Gastroesophageal sphincter (tissue), 4 donors: ENCODE measurements around the gene PPIF. TPM values are rescaled to one million over a fixed set of nuclear protein-coding genes. Genes with fewer than 3 reads are reported as not detected.

Experiments
- ATAC-seq: fragments of 150-250 bp; one replicate; pipeline ENCODE4 v1.9.1; 2016; ENCODE audit warnings: mild to moderate bottlenecking, moderate library complexity
- H3K27ac ChIP-seq, 4 donors: fragments of 200-600 bp; sonication (generic) in 3 of 4; 1 replicate in 3 of 4; 2 replicates in 1 of 4; pipeline ENCODE4 v1.5.1; 2016 to 2019
- H3K27me3 ChIP-seq: fragments of 200-600 bp; sonication (generic); one replicate; pipeline ENCODE4 v1.5.1; 2019
- H3K36me3 ChIP-seq, 2 donors: fragments of 200-600 bp; sonication (generic); one replicate each; pipeline ENCODE4 v1.5.1; 2019; ENCODE audit warnings: control low read depth in 1 of 2
- H3K4me1 ChIP-seq, 3 donors: fragments of 200-600 bp; sonication (generic); 1 replicate in 2 of 3; 2 replicates in 1 of 3; pipeline ENCODE4 v1.5.1; 2016 to 2019; ENCODE audit warnings: control low read depth in 2 of 3
- H3K4me3 ChIP-seq, 2 donors: fragments of 200-600 bp; sonication (generic); one replicate each; pipeline ENCODE4 v1.5.1; 2019; ENCODE audit warnings: mild to moderate bottlenecking in 1 of 2, moderate library complexity in 1 of 2
- H3K9me3 ChIP-seq, 3 donors: fragments of 200-600 bp; sonication (generic); one replicate each; pipeline ENCODE4 v1.5.1; 2017 to 2019; ENCODE audit warnings: control low read depth in 2 of 3
- EP300 ChIP-seq: sonication (generic); formaldehyde crosslinking; IDR thresholded peaks from one replicate; pipeline ENCODE4 v1.6.1; 2017; ENCODE audit warnings: antibody characterized with exemption, mild to moderate bottlenecking
- POLR2A ChIP-seq, 2 donors: fragments of 450-650 bp; IDR thresholded peaks; one replicate each; pipeline ENCODE4 v1.6.1; 2017; ENCODE audit warnings: antibody characterized with exemption in 2 of 2, mild to moderate bottlenecking in 2 of 2, moderate library complexity in 1 of 2
- POLR2AphosphoS5 ChIP-seq: sonication (generic); formaldehyde crosslinking; IDR thresholded peaks from one replicate; pipeline ENCODE4 v1.6.1; 2017; ENCODE audit warnings: antibody characterized with exemption
- WGBS, 2 donors: methylation state at CpG; one replicate each; pipeline ENCODE4 v1.1.5; 2018; ENCODE audit warnings: low coverage in 1 of 2; 5-methylcytosine and 5-hydroxymethylcytosine counted together
- total RNA-seq, 4 donors: library from RNA; depleted of rRNA; stranded (reverse); fragments of >200 nt; gene quantifications; one replicate each; pipeline ENCODE4 v1.1.0, GENCODE V29; 2016
- TF ChIP-seq, protein P1 (sequence below), 4 experiments: fragments of 200-600 bp in 2 of 4; fragments of 450-650 bp in 2 of 4; sonication (generic) in 1 of 4; IDR thresholded peaks; one replicate each; pipeline ENCODE4 v1.5.1; 2017 to 2019; ENCODE audit warnings: antibody characterized with exemption in 4 of 4, mild to moderate bottlenecking in 2 of 4, moderate library complexity in 2 of 4

PPIF gene
- total RNA-seq, 4 donors from 2014 or later = 16.5 to 38.0 (median 22.8) TPM

DNA sequence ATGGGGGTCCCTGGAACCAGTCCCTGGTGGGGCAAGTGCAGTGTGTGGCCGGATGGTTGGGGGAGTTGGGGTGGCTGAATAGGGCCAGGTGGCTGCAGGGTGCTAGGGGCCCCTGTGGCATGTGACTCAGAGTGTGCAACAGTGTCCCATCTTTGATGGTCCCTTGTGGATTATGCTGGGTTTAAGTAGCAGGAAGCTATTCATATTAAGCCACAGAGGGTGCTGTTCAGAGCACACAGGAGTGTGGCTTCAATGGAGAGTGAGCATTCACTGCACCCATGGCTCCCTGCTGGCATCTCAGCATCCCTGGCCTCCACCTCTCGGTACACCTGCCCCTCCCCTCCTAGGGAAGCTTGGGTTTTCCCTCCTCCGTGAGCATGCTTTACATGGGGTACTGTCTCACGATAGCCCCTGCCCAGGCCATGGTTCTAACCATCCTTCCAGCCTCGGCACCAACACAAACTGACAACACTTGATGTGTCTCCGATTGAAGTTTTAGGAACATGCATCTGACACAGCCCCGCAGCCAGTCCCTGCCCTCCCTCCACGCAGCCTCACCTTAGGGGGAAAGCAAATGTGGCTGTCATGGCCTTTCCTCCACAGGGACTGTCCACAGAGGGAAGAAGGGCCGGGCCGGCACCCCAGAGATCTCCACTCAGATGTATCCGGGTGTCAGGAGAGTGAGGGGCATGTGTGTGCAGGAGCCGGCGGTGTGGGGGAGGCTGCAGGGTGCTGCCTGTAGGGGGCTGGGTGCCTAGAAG is 30.4 kb upstream of the PPIF start:
- peaks cover 0 to 39% of the 10 kb centered on the region in 2 donors for H3K36me3 ChIP-seq
- peak; percentile 4 for ATAC-seq

DNA sequence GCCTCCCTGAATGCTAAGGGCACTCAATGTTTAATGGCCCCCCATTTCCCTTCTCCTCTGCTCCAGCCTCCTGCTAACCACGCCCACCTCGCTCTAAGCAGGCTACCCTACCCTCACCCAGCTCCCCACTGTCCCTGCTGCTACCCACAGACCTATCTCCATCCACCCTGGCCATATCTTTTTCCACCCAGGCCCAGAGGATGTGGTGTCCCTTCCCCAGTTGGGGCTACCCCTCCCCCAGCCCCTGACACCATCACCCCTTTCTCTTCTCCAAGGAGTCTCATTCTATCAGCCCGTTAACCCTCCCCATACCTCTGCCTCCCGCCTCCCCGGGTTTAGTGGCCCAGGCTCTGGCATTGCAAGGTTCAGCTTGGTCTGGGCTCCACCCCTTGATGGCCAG is 28.9 kb upstream of the PPIF start:
- TF ChIP-seq POLR2A (IDR thresholded peaks at IDR 0.05) = no peak
- TF ChIP-seq POLR2AphosphoS5 = no peak
- TF ChIP-seq, protein P1, sequence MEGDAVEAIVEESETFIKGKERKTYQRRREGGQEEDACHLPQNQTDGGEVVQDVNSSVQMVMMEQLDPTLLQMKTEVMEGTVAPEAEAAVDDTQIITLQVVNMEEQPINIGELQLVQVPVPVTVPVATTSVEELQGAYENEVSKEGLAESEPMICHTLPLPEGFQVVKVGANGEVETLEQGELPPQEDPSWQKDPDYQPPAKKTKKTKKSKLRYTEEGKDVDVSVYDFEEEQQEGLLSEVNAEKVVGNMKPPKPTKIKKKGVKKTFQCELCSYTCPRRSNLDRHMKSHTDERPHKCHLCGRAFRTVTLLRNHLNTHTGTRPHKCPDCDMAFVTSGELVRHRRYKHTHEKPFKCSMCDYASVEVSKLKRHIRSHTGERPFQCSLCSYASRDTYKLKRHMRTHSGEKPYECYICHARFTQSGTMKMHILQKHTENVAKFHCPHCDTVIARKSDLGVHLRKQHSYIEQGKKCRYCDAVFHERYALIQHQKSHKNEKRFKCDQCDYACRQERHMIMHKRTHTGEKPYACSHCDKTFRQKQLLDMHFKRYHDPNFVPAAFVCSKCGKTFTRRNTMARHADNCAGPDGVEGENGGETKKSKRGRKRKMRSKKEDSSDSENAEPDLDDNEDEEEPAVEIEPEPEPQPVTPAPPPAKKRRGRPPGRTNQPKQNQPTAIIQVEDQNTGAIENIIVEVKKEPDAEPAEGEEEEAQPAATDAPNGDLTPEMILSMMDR (IDR thresholded peaks at IDR 0.05) = no peak
- no peak for TF ChIP-seq EP300
- no peak overlapping the region for H3K27ac ChIP-seq
- no peak for ATAC-seq

More for the DNA sequence above, 30.4 kb upstream of the PPIF start:
- H3K27me3 ChIP-seq = no peaks in the 10 kb centered on the region
- peak overlapping the region in 2 of 4 donors; percentile 17 to 27 for H3K27ac ChIP-seq
- H3K4me3 ChIP-seq = no peak overlapping the region
- no peaks in the 10 kb centered on the region for H3K9me3 ChIP-seq
- TF ChIP-seq, protein P1 (IDR thresholded peaks at IDR 0.05) = no peak
- TF ChIP-seq EP300 (no peak), POLR2AphosphoS5 (no peak), POLR2A (IDR thresholded peaks at IDR 0.05) (no peak)
- 21% methylated on average over 10 of the region's 13 CpGs; no CpG with 5 or more reads in 1 of the 2 donors for WGBS, 2 donors
- H3K4me1 ChIP-seq = peaks cover 0 to 18% (median 10%) of the 10 kb centered on the region in 3 donors

DNA sequence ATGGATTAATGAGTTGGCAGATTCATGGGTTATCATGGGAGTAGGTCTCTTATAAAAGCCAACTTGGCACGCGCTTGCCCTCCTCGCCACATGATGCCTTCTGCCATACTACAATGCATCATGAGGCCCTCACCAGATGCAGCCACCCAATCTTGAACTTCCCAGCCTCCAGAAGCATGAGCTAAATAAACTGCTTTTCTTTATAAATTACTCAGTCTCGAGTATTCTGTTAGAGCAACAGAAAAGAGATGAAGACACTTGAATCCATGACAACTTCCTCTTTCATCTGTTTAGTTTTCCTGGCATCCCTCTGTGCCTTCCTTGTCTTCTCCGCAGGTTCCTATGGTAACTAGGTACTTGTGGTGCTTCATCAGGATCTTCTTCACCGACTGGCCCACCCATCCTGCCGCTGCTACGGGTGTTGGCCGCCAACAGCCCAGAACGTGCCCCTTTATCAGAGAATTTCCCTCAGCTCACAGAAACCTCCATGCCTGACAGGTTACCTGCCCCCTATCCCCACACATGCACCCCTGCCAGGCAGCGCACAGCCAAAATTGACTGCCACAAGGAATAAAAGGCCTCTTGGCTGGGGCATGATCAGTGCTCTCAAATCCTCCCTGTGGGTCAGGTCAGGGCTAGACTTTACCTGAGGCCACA is 28.0 kb upstream of the PPIF start:
- TF ChIP-seq, protein P1 (IDR thresholded peaks at IDR 0.05) = no peak
- TF ChIP-seq POLR2AphosphoS5 (no peak), POLR2A (IDR thresholded peaks at IDR 0.05) (no peak), EP300 (no peak)
- Histone ChIP-seq H3K36me3 (peaks cover 0 to 15% of the 10 kb centered on the region in 2 donors), H3K27ac (no peak overlapping the region), H3K9me3 (no peaks in the 10 kb centered on the region), H3K27me3 (no peaks in the 10 kb centered on the region), H3K4me1 (peaks cover 0 to 18% (median 10%) of the 10 kb centered on the region in 3 donors), H3K4me3 (no peak overlapping the region)
- WGBS, 2 donors = 94 to 100% methylated on average over 2 to 5 of the region's 11 CpGs
- ATAC-seq = no peak

More for the DNA sequence above, 28.9 kb upstream of the PPIF start:
- H3K36me3 ChIP-seq = peaks cover 0 to 24% of the 10 kb centered on the region in 2 donors
- 89 to 93% methylated on average over 5 of the region's 5 CpGs for WGBS, 2 donors
- H3K9me3 ChIP-seq = no peaks in the 10 kb centered on the region
- H3K27me3 ChIP-seq = no peaks in the 10 kb centered on the region
- H3K4me3 ChIP-seq = no peak overlapping the region
- peaks cover 0 to 18% (median 10%) of the 10 kb centered on the region in 3 donors for H3K4me1 ChIP-seq

DNA sequence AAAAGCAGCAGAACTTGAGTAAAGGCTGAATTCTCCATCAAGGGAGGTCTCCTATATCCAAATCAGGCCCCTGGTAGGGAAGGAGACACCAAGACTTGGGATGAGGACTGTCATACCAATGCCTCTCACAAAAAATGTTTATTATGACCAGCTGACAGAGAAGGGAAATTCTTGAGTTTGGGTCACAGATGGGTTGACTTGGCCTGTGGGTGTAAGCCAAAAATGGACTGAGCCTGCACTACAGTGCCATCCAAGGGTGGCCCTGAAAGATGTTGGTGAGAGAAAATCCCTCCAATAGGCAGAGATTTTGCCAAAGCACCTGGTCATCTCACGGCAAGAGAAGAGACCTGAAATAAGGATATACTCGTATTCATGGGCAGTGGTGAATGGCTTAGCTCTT is 27.0 kb upstream of the PPIF start:
- Histone ChIP-seq H3K4me1 (peaks cover 0 to 18% (median 10%) of the 10 kb centered on the region in 3 donors), H3K4me3 (no peak overlapping the region), H3K27ac (no peak overlapping the region), H3K36me3 (peaks cover 0 to 4% of the 10 kb centered on the region in 2 donors), H3K9me3 (no peaks in the 10 kb centered on the region), H3K27me3 (no peaks in the 10 kb centered on the region)
- 95 to 100% methylated on average over 2 of the region's 2 CpGs for whole genome bisulfite sequencing, 2 donors
- no peak for ATAC-seq
- TF ChIP-seq POLR2A (IDR thresholded peaks at IDR 0.05) (no peak), EP300 (no peak)
- TF ChIP-seq, protein P1 (IDR thresholded peaks at IDR 0.05) = no peak
